HG03139 (cell line): ENCODE data around the gene ASXL3.

ENCODE experiments used
- ATAC-seq: cut with Tn5 transposase; IDR thresholded peaks from one replicate; pipeline ENCODE4 v1.9.1; 2021; ENCODE audit not compliant: unreplicated experiment

Gene ASXL3

DNA sequence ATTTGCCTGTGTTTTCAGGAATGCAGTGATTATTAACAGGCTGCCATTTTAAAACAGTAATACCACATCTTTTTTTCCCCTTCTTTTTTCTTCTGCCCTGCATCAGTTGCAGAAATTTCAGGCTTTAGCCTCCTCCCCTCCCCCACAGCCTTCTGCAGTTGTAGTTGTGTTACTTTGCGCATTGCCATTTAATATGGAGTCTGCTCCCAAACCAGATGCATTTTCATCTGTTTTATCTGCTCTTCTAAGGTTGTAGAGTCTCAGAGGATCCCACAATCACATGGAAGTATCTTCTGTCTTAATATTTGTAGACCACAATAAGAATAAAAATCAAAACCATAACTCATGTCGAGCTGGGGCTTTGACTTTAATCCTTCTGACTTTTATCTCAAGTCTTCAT lies 3.8 kb downstream of the ASXL3 start:
- no peak for ATAC-seq

- ATAC-seq: no peak
Observed at GRCh38 chr18:33583901-33584300, 5.9 kb downstream of the ASXL3 start.

GRCh38 chr18:33584548-33585430 lies 6.8 kb downstream of the ASXL3 start:
- no peak for ATAC-seq

GRCh38 chr18:33585431-33585775 lies 7.4 kb downstream of the ASXL3 start:
- no peak for ATAC-seq

- no peak for ATAC-seq
Observed at GRCh38 chr18:33588361-33588760, 10.3 kb downstream of the ASXL3 start.

- ATAC-seq: no peak
Observed at GRCh38 chr18:33593261-33593660, 15.2 kb downstream of the ASXL3 start.

- ATAC-seq: no peak
Observed at GRCh38 chr18:33594799-33595198, 16.8 kb downstream of the ASXL3 start.

DNA sequence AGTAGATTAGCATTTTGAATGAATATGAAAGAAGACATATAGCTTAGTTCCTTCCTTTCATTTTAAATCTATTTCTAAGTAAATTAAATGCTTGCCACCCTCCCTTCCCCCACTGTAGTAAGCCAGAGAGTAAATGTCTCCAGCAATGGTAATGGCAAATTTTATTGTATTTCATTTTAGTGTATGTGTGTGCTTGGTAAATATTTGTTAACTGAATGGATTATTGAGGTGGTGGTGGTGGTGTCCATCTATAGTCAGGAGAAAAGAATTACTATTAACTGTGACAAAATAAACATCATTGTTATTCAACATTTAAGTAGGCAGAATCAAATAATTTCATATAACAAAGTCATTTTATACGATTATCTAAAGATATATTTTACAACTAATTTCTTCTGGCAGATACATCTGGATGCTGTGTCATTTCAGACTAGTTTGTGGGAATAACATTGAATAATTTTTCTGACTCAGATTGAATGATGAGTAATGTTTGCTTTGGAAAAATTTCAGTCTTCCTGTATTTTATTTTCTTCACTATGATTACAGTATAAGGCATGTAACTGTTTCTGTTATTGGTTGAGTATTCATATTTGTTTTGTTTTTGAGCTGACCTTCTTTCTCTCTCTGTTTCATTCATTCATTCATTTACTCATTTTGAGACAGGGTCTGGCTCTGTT lies 18.3 kb downstream of the ASXL3 start:
- ATAC-seq: no peak

DNA sequence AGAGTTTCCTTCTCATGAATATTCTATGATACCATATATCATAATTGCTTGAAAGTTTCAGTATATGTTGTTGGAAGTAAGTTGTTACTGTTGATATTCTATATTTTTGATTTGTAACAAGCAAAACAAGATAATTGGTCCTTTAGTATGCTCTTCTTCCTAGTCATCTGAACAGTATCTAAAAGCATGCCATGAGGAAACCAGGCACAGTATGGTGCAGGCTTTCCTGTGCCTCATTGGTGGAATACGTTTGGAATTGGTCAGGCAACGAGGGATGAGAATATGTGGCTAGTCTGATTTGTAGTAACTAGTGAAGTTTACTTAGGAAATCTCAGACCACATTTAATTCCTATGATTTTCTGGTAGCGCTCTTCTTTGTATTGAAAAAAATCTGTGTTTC lies 22.8 kb downstream of the ASXL3 start:
- ATAC-seq: no peak

GRCh38 chr18:33603454-33603853 lies 25.4 kb downstream of the ASXL3 start:
- no peak for ATAC-seq

DNA sequence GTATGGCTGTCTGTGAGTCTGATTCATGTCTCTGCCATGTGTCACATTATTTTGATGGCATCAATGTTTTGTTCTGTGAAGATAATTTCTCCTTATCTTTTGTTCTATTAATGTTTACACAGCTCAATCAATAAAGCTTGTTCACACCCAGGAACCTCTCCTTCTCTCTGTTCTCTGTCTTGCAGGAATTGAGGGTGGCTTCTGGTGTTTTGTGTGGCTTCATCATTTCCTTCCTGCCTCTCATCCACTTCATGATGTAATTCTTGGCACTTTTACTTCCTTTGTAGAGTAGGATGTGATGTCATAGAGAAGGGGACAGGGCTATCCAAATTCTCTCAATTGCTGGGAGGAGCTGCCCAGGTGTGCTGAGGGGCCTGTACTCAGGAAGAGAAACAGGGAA lies 27.2 kb downstream of the ASXL3 start:
- no peak for ATAC-seq

DNA sequence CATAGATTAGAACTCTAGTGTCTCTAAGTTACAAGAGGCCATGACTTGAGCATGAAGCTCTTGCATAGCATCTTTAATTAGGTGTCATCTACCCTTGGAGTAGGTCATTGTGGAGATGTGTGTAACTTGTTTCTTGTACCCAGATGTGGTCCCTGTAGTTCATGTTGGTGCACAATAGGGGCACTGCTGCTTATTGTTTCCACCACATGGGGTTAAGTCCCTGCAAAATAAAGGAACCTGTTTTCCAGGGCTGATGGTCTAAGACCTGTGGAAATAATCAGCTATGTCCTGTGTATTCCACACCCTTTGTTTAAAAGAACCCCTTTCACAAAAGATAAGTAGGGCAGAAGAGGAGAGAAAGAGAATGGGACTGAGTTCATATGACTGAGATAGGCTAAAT lies 28.6 kb downstream of the ASXL3 start:
- no peak for ATAC-seq

DNA sequence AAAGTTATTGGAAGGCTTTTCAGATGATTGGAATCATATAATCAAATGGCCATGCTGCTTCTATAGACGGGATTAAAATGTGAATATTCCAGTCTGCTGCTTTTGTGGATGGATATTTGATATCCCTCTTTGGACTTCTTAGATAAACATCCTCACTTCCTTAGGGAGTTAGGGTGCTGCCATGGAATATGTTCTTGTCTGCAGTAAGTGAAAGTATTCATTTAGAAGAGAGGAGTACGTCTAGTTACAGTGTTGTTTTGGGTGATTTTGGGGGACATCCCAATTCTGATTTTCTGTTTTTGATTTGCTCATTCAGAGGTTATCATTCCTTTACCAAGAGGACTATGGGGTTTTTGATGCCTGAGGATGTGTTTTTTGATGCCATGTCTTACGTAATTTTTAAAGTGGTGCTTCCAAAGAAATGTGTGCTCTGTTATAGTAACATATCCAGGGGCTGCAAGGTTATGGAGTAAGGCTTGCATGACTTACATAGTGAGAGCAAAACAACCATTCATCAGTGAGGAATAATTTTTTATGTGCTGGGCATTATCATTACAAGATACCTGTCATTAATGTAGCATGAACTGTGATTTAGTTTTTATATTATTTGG lies 33.6 kb downstream of the ASXL3 start:
- ATAC-seq: no peak

- ATAC-seq: no peak
Observed at GRCh38 chr18:33612632-33613031, 34.6 kb downstream of the ASXL3 start.

DNA sequence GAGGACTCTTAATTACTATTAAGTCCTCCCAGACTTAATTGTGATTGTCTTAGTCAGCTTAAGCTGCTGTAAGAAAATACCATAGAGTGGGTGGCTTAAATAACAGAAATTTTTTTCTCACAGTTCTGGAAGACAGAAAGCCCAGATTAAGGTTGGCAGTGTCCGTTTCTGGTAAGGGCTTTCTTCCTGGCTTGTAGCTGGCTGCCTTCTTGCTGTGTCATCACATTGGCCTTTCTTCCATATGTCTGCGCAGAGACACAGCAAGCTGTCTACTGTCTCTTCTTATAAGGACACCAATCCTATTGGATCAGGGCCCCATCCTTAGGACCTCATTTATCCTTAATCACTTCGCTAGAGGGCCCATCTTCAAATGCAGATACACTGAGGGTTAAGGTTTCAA lies 38.5 kb downstream of the ASXL3 start:
- no peak for ATAC-seq

DNA sequence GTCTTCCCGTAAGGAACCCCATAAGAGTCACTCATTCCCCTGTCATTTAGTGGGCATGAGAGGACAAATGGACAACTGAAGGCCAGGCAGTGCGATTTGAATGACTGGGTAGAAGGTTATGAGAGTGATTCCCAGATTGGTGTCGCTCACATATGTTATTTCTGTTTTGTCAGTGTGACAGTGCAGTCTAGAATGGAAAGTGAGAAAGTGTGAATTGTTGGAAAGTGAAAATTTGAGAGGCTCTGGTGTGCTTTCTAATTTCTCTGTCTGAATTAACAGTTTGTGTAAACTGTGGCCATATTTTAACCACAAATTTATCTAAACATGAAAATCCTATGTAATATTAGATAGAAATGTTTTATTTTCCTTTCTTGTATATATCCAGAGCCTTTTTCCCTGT lies 49.1 kb downstream of the ASXL3 start:
- no peak for ATAC-seq

- ATAC-seq: no peak
Observed at GRCh38 chr18:33630476-33630875, 52.5 kb downstream of the ASXL3 start.

DNA sequence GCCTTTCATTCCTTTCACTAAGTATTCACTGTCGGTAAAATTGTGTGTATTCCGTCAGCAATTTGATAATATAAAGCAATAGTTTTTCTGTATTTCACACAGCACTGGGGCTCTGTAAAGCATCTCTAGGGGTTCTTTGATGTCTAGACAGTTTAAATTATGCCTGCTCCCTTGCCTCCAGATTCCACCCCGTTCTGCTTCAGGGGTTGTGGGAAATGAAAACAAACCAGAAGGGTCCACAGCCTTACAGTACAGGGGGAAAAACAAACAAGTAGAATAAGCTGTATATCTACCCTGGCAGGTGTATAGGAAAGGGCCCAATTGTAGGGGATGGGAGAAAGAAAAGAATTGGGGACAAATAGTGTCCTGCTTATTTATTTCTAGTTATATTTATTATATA lies 63.1 kb downstream of the ASXL3 start:
- ATAC-seq: no peak

GRCh38 chr18:33644494-33644893 lies 66.5 kb downstream of the ASXL3 start:
- ATAC-seq: no peak

GRCh38 chr18:33647365-33647764 lies 69.3 kb downstream of the ASXL3 start:
- no peak for ATAC-seq

DNA sequence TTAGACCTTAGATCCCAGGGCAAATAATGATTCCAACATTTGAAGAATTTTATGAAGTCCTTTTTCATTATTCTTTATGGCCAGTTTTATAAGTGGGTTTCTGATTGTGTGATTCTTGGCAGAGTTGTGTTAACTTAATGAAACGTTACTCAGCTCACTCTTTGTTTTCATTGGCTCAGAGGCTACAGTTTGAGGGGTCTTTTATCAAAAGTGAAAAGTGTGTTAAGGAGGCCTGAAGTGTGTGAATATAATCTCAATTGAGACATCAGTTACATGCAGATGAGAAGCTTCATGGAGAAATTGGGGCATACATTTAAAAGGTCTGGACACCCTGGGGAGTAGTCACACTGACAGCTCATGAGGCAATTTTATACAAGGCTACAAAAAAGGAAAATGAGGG lies 74.6 kb downstream of the ASXL3 start:
- ATAC-seq: no peak

GRCh38 chr18:33653231-33653630 lies 75.2 kb downstream of the ASXL3 start:
- no peak for ATAC-seq
